ENCODE data around the gene LHPP. TPM values are rescaled to one million over a fixed set of nuclear protein-coding genes. Genes with fewer than 3 reads are reported as not detected.

LHPP gene
- total RNA-seq, 1 donor from 2014 or later: 4.2 TPM

DNA sequence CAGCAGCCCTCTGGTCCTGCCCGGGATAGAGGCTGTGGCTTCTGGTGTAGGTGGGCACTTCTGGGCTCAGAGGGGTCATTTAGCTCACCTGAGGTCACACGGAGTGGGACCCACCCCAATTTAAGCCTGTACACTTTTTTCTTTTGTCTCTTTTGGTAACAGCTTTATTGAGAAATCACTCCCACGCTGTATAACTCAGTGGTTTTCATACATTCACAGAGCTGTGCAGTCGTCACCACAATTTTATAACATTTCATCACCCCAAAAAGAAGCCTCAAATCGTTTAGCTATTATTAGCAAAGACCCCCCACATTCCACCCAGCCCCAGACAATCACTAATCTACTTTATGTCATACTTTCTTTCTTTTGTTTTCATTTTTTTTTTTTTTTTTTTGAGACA, 62.3 kb downstream of the LHPP start:
- Mint-ChIP-seq H3K4me3 (ENCODE audit: unreplicated experiment) (no peak overlapping the region), H3K27me3 (ENCODE audit: unreplicated experiment) (peaks cover 4% of the 10 kb centered on the region), H3K36me3 (ENCODE audit: low read depth, unreplicated experiment) (no peaks in the 10 kb centered on the region), H3K27ac (ENCODE audit: unreplicated experiment) (no peak overlapping the region), H3K4me1 (ENCODE audit: unreplicated experiment) (peaks cover 9% of the 10 kb centered on the region), H3K9me3 (ENCODE audit: unreplicated experiment) (no peaks in the 10 kb centered on the region)
- no peak for DNase-seq (ENCODE audit: low spot score)
- TF ChIP-seq, protein P1, sequence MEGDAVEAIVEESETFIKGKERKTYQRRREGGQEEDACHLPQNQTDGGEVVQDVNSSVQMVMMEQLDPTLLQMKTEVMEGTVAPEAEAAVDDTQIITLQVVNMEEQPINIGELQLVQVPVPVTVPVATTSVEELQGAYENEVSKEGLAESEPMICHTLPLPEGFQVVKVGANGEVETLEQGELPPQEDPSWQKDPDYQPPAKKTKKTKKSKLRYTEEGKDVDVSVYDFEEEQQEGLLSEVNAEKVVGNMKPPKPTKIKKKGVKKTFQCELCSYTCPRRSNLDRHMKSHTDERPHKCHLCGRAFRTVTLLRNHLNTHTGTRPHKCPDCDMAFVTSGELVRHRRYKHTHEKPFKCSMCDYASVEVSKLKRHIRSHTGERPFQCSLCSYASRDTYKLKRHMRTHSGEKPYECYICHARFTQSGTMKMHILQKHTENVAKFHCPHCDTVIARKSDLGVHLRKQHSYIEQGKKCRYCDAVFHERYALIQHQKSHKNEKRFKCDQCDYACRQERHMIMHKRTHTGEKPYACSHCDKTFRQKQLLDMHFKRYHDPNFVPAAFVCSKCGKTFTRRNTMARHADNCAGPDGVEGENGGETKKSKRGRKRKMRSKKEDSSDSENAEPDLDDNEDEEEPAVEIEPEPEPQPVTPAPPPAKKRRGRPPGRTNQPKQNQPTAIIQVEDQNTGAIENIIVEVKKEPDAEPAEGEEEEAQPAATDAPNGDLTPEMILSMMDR (IDR thresholded peaks at IDR 0.05; ENCODE audit: unreplicated experiment): no peak

- H3K27me3 Mint-ChIP-seq (ENCODE audit: unreplicated experiment): peaks cover 4% of the 10 kb centered on the region
- H3K27ac Mint-ChIP-seq (ENCODE audit: unreplicated experiment): no peak overlapping the region
- TF ChIP-seq, protein P1 (IDR thresholded peaks at IDR 0.05; ENCODE audit: unreplicated experiment): no peak
- H3K4me1 Mint-ChIP-seq (ENCODE audit: unreplicated experiment): peaks cover 9% of the 10 kb centered on the region
- H3K9me3 Mint-ChIP-seq (ENCODE audit: unreplicated experiment): no peaks in the 10 kb centered on the region
- no peak overlapping the region for H3K4me3 Mint-ChIP-seq (ENCODE audit: unreplicated experiment)
- no peak for DNase-seq (ENCODE audit: low spot score)
- H3K36me3 Mint-ChIP-seq (ENCODE audit: low read depth, unreplicated experiment): no peaks in the 10 kb centered on the region
Measured at GRCh38 chr10:124524991-124525653, 63.5 kb downstream of the LHPP start.

GRCh38 chr10:124525751-124526600, 64.4 kb downstream of the LHPP start:
- TF ChIP-seq, protein P1 (IDR thresholded peaks at IDR 0.05; ENCODE audit: unreplicated experiment): no peak
- Mint-ChIP-seq H3K9me3 (ENCODE audit: unreplicated experiment) (no peaks in the 10 kb centered on the region), H3K27me3 (ENCODE audit: unreplicated experiment) (peaks cover 4% of the 10 kb centered on the region), H3K27ac (ENCODE audit: unreplicated experiment) (no peak overlapping the region), H3K36me3 (ENCODE audit: low read depth, unreplicated experiment) (no peaks in the 10 kb centered on the region), H3K4me3 (ENCODE audit: unreplicated experiment) (no peak overlapping the region), H3K4me1 (ENCODE audit: unreplicated experiment) (peaks cover 9% of the 10 kb centered on the region)
- no peak for DNase-seq (ENCODE audit: low spot score)

- Mint-ChIP-seq H3K27ac (ENCODE audit: unreplicated experiment) (no peak overlapping the region), H3K4me1 (ENCODE audit: unreplicated experiment) (peaks cover 9% of the 10 kb centered on the region), H3K9me3 (ENCODE audit: unreplicated experiment) (no peaks in the 10 kb centered on the region), H3K4me3 (ENCODE audit: unreplicated experiment) (no peak overlapping the region), H3K36me3 (ENCODE audit: low read depth, unreplicated experiment) (no peaks in the 10 kb centered on the region), H3K27me3 (ENCODE audit: unreplicated experiment) (peaks cover 7% of the 10 kb centered on the region)
- TF ChIP-seq, protein P1 (IDR thresholded peaks at IDR 0.05; ENCODE audit: unreplicated experiment): no peak
- no peak for DNase-seq (ENCODE audit: low spot score)
Measured at GRCh38 chr10:124526621-124527267, 65.1 kb downstream of the LHPP start.

Measured in endothelial cell (in vitro differentiated cells).